ENCODE data around the gene POLA2.

- TF ChIP-seq POLR2A (IDR thresholded peaks at IDR 0.05), result no peak
- TF ChIP-seq CTCF (IDR thresholded peaks at IDR 0.05), result no peak
- no peak for TF ChIP-seq EP300 (IDR thresholded peaks at IDR 0.05)
- peak; percentile 4 for TF ChIP-seq POLR2AphosphoS5 (IDR thresholded peaks at IDR 0.05)
These were observed 60.2 kb downstream of the POLA2 start for GRCh38 chr11:65321828-65322485.
